SIG-M5 treated with dmso at 0.1 percent for 504 hours (cell line): ENCODE data around the gene HLCS.

ENCODE experiments used
- DNase-seq: peaks from one replicate; lab custom pipeline; 2025; ENCODE audit not compliant: unreplicated experiment; lab: John Stamatoyannopoulos, UW

HLCS gene

GRCh38 chr21:36985751-36986594 is 19.5 kb upstream of the HLCS start:
- no peak for DNase-seq

GRCh38 chr21:36981977-36982700 is 15.7 kb upstream of the HLCS start:
- no peak for DNase-seq

- DNase-seq, result no peak
Measured at GRCh38 chr21:36981049-36981391, 14.6 kb upstream of the HLCS start.

- no peak for DNase-seq
Measured at GRCh38 chr21:36980280-36981048, 14.0 kb upstream of the HLCS start.

- DNase-seq, result no peak
Measured at GRCh38 chr21:36976882-36977651, 10.6 kb upstream of the HLCS start.

GRCh38 chr21:36976228-36976861 is 9.9 kb upstream of the HLCS start:
- no peak for DNase-seq

GRCh38 chr21:36974851-36975192 is 8.4 kb upstream of the HLCS start:
- no peak for DNase-seq

GRCh38 chr21:36973986-36974850 is 7.7 kb upstream of the HLCS start:
- no peak for DNase-seq

GRCh38 chr21:36968976-36969375 is 2.5 kb upstream of the HLCS start:
- DNase-seq, result no peak

GRCh38 chr21:36968414-36968813 is 1.9 kb upstream of the HLCS start:
- no peak for DNase-seq

GRCh38 chr21:36966821-36967768 is 626 bp upstream of the HLCS start:
- DNase-seq, result no peak

- no peak for DNase-seq
Measured at GRCh38 chr21:36965720-36966065, 776 bp downstream of the HLCS start.

GRCh38 chr21:36964827-36965719 is 1.4 kb downstream of the HLCS start:
- DNase-seq, result no peak

- DNase-seq, result no peak
Measured at GRCh38 chr21:36964398-36964797, 2.1 kb downstream of the HLCS start.

GRCh38 chr21:36962098-36962780 is 4.2 kb downstream of the HLCS start:
- no peak for DNase-seq

- no peak for DNase-seq
Measured at GRCh38 chr21:36960676-36961284, 5.7 kb downstream of the HLCS start.
